NCI-H748 (cell line): ENCODE data around the gene FAT4.
A peak's percentile ranks its signal among the peaks of the same experiment; 100 is the strongest.

Experiments
- DNase-seq: peaks from one replicate; lab custom pipeline; 2025; ENCODE audit not compliant: unreplicated experiment; lab: John Stamatoyannopoulos, UW

FAT4 gene

GRCh38 chr4:125314676-125315575 is at the start of gene FAT4:
FAT4 (plus strand) TSS chr4:125314955; CDS start chr4:125316412, 1,457 bp downstream.
- peak; percentile 72 for DNase-seq

- DNase-seq = no peak
These were observed 48.9 kb upstream of the FAT4 start for GRCh38 chr4:125265846-125266245.

- DNase-seq = no peak
These were observed 47.7 kb upstream of the FAT4 start for GRCh38 chr4:125266901-125267604.

- DNase-seq = no peak
These were observed 47.1 kb upstream of the FAT4 start for GRCh38 chr4:125267630-125268029.

GRCh38 chr4:125268068-125268755 is 46.5 kb upstream of the FAT4 start:
- DNase-seq = no peak

- DNase-seq = no peak
These were observed 37.9 kb upstream of the FAT4 start for GRCh38 chr4:125276811-125277210.

- no peak for DNase-seq
These were observed 37.0 kb upstream of the FAT4 start for GRCh38 chr4:125277790-125278189.

GRCh38 chr4:125280892-125281403 is 33.8 kb upstream of the FAT4 start:
- no peak for DNase-seq

GRCh38 chr4:125283707-125284279 is 31.0 kb upstream of the FAT4 start:
- DNase-seq = peak; percentile 17

GRCh38 chr4:125297116-125297515 is 17.6 kb upstream of the FAT4 start:
- DNase-seq = no peak

- DNase-seq = no peak
These were observed 11.7 kb upstream of the FAT4 start for GRCh38 chr4:125303058-125303457.

GRCh38 chr4:125303821-125304220 is 10.9 kb upstream of the FAT4 start:
- DNase-seq = no peak

- no peak for DNase-seq
These were observed 8.6 kb upstream of the FAT4 start for GRCh38 chr4:125306112-125306511.

GRCh38 chr4:125306533-125306932 is 8.2 kb upstream of the FAT4 start:
- no peak for DNase-seq

- DNase-seq = no peak
These were observed 3.3 kb upstream of the FAT4 start for GRCh38 chr4:125311503-125311902.

GRCh38 chr4:125313497-125313896 is 1.3 kb upstream of the FAT4 start:
- peak; percentile 74 for DNase-seq

GRCh38 chr4:125313989-125314667 is 627 bp upstream of the FAT4 start:
- no peak for DNase-seq

- DNase-seq = peak; percentile 60
These were observed 1.0 kb downstream of the FAT4 start for GRCh38 chr4:125315576-125316400.

- DNase-seq = peak; percentile 60
These were observed 1.6 kb downstream of the FAT4 start for GRCh38 chr4:125316401-125316790.
